Liver (tissue), 9 donors: Measurements from ENCODE around the gene SCN1B. TPM values are rescaled to one million over a fixed set of nuclear protein-coding genes. Genes with fewer than 3 reads are reported as not detected.

Source experiments
- DNase-seq: peaks from one replicate; pipeline ENCODE4 v3.0.0-alpha.2; 2017; ENCODE audit warnings: low spot score
- H3K27ac ChIP-seq, 2 donors: one replicate each; pipeline ENCODE4 v1.7.0; 2013; ENCODE audit warnings: inconsistent platforms in 2 of 2, low read length in 2 of 2, control low read depth in 1 of 2, low read depth in 1 of 2, mild to moderate bottlenecking in 1 of 2
- H3K27me3 ChIP-seq, 4 donors: one replicate each; pipeline versions ENCODE4 v1.6.1 to v1.7.0; 2013; ENCODE audit warnings: low read length in 3 of 4, inconsistent platforms in 1 of 4, mild to moderate bottlenecking in 1 of 4, moderate library complexity in 1 of 4; ENCODE audit not compliant: control insufficient read depth in 4 of 4, insufficient read depth in 4 of 4
- H3K36me3 ChIP-seq, 4 donors: one replicate each; pipeline versions ENCODE4 v1.6.1 to v1.7.0; 2013; ENCODE audit warnings: low read length in 3 of 4, mild to moderate bottlenecking in 3 of 4, low read depth in 1 of 4, moderate library complexity in 1 of 4; ENCODE audit not compliant: control insufficient read depth in 4 of 4, insufficient read depth in 3 of 4
- H3K4me1 ChIP-seq, 4 donors: one replicate each; pipeline versions ENCODE4 v1.6.1 to v1.7.0; 2013; ENCODE audit warnings: low read length in 3 of 4, mild to moderate bottlenecking in 3 of 4, moderate library complexity in 1 of 4; ENCODE audit not compliant: control insufficient read depth in 4 of 4, insufficient read depth in 4 of 4
- H3K4me3 ChIP-seq, 3 donors: one replicate each; pipeline versions ENCODE4 v1.6.1 to v1.7.0; 2013; ENCODE audit warnings: low read length in 3 of 3, control low read depth in 1 of 3, low read depth in 1 of 3, mild to moderate bottlenecking in 1 of 3
- H3K9ac ChIP-seq, 2 donors: one replicate each; pipeline ENCODE4 v1.7.0; 2013; ENCODE audit warnings: low read length in 2 of 2, mild to moderate bottlenecking in 2 of 2, moderate library complexity in 2 of 2, control low read depth in 1 of 2, low read depth in 1 of 2
- H3K9me3 ChIP-seq, 4 donors: one replicate each; pipeline versions ENCODE4 v1.6.1 to v1.7.0; 2013; ENCODE audit warnings: low read length in 3 of 4; ENCODE audit not compliant: control insufficient read depth in 4 of 4
- EGR1 ChIP-seq, 2 donors: IDR thresholded peaks; 2 replicates each; pipeline ENCODE4 v1.6.1; 2016 to 2018; ENCODE audit warnings: antibody characterized with exemption in 2 of 2, low read depth in 2 of 2
- FOXA2 ChIP-seq: IDR thresholded peaks from 2 replicates; pipeline ENCODE4 v1.6.1; 2016; ENCODE audit warnings: antibody characterized with exemption
- JUND ChIP-seq, 2 donors: IDR thresholded peaks; 2 replicates each; pipeline ENCODE4 v1.6.1; 2016; ENCODE audit warnings: antibody characterized with exemption in 2 of 2
- MAX ChIP-seq: IDR thresholded peaks from 2 replicates; pipeline ENCODE4 v1.6.1; 2016; ENCODE audit warnings: antibody characterized with exemption
- NR2F2 ChIP-seq: IDR thresholded peaks from 2 replicates; pipeline ENCODE4 v1.6.1; 2016; ENCODE audit warnings: antibody characterized with exemption
- RAD21 ChIP-seq, 2 donors: IDR thresholded peaks; 2 replicates each; pipeline ENCODE4 v1.6.1; 2016; ENCODE audit warnings: antibody characterized with exemption in 2 of 2, mild to moderate bottlenecking in 2 of 2
- RXRA ChIP-seq, 2 donors: IDR thresholded peaks; 2 replicates each; pipeline ENCODE4 v1.6.1; 2017 to 2018; ENCODE audit warnings: antibody characterized with exemption in 2 of 2, mild to moderate bottlenecking in 1 of 2
- SP1 ChIP-seq: IDR thresholded peaks from 2 replicates; pipeline ENCODE4 v1.6.1; 2018; ENCODE audit warnings: antibody characterized with exemption, mild to moderate bottlenecking
- TAF1 ChIP-seq: conservative IDR thresholded peaks from 2 replicates; pipeline ENCODE4 v1.6.1; 2016; ENCODE audit warnings: antibody characterized with exemption, mild to moderate bottlenecking
- YY1 ChIP-seq: IDR thresholded peaks from 2 replicates; pipeline ENCODE4 v1.6.1; 2016; ENCODE audit warnings: antibody characterized with exemption, mild to moderate bottlenecking
- WGBS: extraction: QIAGEN DNeasy Blood & Tissue Kit; methylation state at CpG from one replicate; pipeline ENCODE4 v1.1.7; 2013; 5-methylcytosine and 5-hydroxymethylcytosine counted together
- polyA plus RNA-seq, 2 donors: library from polyadenylated mRNA; stranded (reverse) in 1 of 2; unstranded in 1 of 2; fragments of 200-250 nt in 1 of 2; fragments of >200 nt in 1 of 2; fragmentation: Nextera tagmentation in 1 of 2; extraction: Ambion mirVana in 1 of 2; gene quantifications; one replicate each; pipeline versions ENCODE4 v1.2.1 to v1.2.3, GENCODE V29; 2013 to 2015
- total RNA-seq, 2 donors: library from RNA; depleted of rRNA; stranded (reverse); fragments of >200 nt; gene quantifications; one replicate each; pipeline ENCODE4 v1.2.3, GENCODE V29; 2014
- TF ChIP-seq, protein P1 (sequence below): IDR thresholded peaks from 2 replicates; pipeline ENCODE4 v1.6.1; 2016; ENCODE audit warnings: antibody characterized with exemption, mild to moderate bottlenecking
- donor health status: healthy.
- donor health status: healthy.
- donor health status: healthy.
- donor health status: healthy.
- donor health status: healthy.

Gene SCN1B
- total and polyA plus RNA-seq, 4 donors = 1.6 to 5.8 (median 3.4) TPM

DNA sequence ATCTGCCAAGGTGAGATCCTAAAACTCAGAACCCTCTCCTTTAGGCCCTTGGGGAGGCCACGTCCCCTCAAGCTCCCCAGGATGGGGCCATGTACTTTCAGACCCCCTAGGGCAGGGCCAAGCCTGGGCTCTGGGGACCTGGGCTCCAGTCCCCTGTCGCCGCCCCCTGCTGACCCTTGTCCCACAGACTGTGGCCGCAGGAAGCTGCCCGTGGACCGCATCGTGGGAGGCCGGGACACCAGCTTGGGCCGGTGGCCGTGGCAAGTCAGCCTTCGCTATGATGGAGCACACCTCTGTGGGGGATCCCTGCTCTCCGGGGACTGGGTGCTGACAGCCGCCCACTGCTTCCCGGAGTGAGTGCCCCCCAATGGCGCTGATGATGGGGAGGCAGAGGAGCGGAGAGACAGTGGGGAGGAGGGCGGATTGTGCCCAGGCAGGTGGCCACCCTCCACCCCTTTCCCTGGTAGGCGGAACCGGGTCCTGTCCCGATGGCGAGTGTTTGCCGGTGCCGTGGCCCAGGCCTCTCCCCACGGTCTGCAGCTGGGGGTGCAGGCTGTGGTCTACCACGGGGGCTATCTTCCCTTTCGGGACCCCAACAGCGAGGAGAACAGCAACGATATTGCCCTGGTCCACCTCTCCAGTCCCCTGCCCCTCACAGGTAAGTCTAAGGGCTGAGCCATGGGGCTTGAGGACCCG, 30.0 kb downstream of the SCN1B start:
- TF ChIP-seq YY1 = no peak
- TF ChIP-seq, protein P1, sequence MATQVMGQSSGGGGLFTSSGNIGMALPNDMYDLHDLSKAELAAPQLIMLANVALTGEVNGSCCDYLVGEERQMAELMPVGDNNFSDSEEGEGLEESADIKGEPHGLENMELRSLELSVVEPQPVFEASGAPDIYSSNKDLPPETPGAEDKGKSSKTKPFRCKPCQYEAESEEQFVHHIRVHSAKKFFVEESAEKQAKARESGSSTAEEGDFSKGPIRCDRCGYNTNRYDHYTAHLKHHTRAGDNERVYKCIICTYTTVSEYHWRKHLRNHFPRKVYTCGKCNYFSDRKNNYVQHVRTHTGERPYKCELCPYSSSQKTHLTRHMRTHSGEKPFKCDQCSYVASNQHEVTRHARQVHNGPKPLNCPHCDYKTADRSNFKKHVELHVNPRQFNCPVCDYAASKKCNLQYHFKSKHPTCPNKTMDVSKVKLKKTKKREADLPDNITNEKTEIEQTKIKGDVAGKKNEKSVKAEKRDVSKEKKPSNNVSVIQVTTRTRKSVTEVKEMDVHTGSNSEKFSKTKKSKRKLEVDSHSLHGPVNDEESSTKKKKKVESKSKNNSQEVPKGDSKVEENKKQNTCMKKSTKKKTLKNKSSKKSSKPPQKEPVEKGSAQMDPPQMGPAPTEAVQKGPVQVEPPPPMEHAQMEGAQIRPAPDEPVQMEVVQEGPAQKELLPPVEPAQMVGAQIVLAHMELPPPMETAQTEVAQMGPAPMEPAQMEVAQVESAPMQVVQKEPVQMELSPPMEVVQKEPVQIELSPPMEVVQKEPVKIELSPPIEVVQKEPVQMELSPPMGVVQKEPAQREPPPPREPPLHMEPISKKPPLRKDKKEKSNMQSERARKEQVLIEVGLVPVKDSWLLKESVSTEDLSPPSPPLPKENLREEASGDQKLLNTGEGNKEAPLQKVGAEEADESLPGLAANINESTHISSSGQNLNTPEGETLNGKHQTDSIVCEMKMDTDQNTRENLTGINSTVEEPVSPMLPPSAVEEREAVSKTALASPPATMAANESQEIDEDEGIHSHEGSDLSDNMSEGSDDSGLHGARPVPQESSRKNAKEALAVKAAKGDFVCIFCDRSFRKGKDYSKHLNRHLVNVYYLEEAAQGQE = peak; percentile 16
- Histone ChIP-seq H3K9me3 (no peaks in the 10 kb centered on the region), H3K27ac (no peak overlapping the region), H3K4me1 (peaks cover 0 to 6% (median 4%) of the 10 kb centered on the region in 4 donors), H3K4me3 (no peak overlapping the region), H3K9ac (no peak overlapping the region), H3K27me3 (no peaks in the 10 kb centered on the region), H3K36me3 (peaks cover 2 to 12% (median 7%) of the 10 kb centered on the region in 4 donors)
- no peak for DNase-seq
- WGBS = 95% methylated on average over 29 of the region's 29 CpGs

DNA sequence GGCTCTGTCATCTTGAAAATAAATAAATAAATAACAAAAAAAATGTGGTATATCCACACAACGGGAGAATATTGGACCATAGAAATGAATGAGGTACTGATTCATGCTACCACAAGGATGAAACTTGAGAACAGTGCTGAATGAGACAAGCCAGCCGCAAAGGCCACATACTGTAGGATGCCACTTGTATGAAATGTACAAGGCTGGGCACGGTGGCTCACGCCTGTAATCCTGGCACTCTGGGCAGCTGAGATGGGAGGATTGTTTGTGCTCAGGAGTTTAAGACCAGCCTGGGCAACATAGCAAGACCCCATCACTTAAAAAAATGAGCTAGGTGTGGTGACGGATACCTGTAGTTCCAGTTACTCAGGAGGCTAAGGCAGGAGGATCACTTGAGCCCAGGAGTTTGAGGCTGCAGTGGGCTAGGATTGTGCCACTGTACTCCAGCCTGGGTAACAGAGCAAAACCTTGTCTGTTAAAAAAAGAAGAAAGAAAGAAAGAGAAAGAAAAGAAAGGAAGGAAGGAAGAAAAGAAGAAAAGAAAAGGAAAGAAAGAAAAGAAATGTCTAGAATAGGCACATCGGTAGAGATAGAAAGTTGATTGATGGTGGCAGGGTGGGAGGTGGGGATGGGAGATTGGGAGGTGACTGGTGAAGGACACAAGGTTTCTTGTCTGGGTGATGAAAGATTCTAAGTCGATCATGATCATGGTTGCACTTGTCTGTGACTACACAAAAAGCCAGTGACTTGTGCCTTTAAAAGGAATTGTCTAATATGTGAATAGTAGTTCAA, 31.5 kb downstream of the SCN1B start:
- Histone ChIP-seq H3K4me3 (no peak overlapping the region), H3K4me1 (peaks cover 0 to 1% (median 0%) of the 10 kb centered on the region in 4 donors), H3K9ac (no peak overlapping the region), H3K27me3 (no peaks in the 10 kb centered on the region), H3K36me3 (peaks cover 2 to 12% (median 6%) of the 10 kb centered on the region in 4 donors), H3K9me3 (no peaks in the 10 kb centered on the region), H3K27ac (no peak overlapping the region)
- TF ChIP-seq, protein P1 = no peak
- TF ChIP-seq EGR1 (IDR thresholded peaks at IDR 0.05; ENCODE audit: low read depth in 2 of 2) = no peak
- TF ChIP-seq MAX = no peak
- no peak for TF ChIP-seq FOXA2
- TF ChIP-seq RAD21 (IDR thresholded peaks at IDR 0.05) = no peak
- no peak for TF ChIP-seq SP1
- no peak for TF ChIP-seq RXRA (IDR thresholded peaks at IDR 0.05)
- no peak for TF ChIP-seq JUND (IDR thresholded peaks at IDR 0.05)
- no peak for TF ChIP-seq TAF1
- TF ChIP-seq NR2F2 = no peak
- WGBS = 86% methylated on average over 7 of the region's 7 CpGs
- DNase-seq = no peak
